IMR-90 (cell line): ENCODE data around the gene ZNF341.

Experiments used
- BHLHE40 ChIP-seq: fragments of 150-350 bp; IDR thresholded peaks from 2 replicates; pipeline ENCODE4 v1.6.1; 2016; ENCODE audit warnings: mild to moderate bottlenecking, low read depth, low read length
- CHD1 ChIP-seq: IDR thresholded peaks from 2 replicates; pipeline ENCODE4 v1.6.1; 2012; ENCODE audit warnings: low read depth, low read length, improper control_type of control experiment
- CTCF ChIP-seq: conservative IDR thresholded peaks from 2 replicates; pipeline ENCODE4 v1.5.1; 2012; ENCODE audit warnings: mild to moderate bottlenecking, low read depth, low read length, improper control_type of control experiment
- ELK1 ChIP-seq: fragments of 150-350 bp; IDR thresholded peaks from 2 replicates; pipeline ENCODE4 v1.6.1; 2016; ENCODE audit warnings: low read depth, mild to moderate bottlenecking, low read length, moderate library complexity, borderline replicate concordance
- POLR2A ChIP-seq: IDR thresholded peaks from 2 replicates; pipeline ENCODE4 v1.6.1; 2012; ENCODE audit warnings: mild to moderate bottlenecking, low read depth, low read length
- RAD21 ChIP-seq: IDR thresholded peaks from 2 replicates; pipeline ENCODE4 v1.6.1; 2012; ENCODE audit warnings: low read length, improper control_type of control experiment
- RCOR1 ChIP-seq: IDR thresholded peaks from 2 replicates; pipeline ENCODE4 v1.6.1; 2012; ENCODE audit warnings: mild to moderate bottlenecking, low read length, improper control_type of control experiment; ENCODE audit not compliant: insufficient replicate concordance
- SMC3 ChIP-seq: fragments of 150-350 bp; IDR thresholded peaks from 2 replicates; pipeline ENCODE4 v1.6.1; 2016; ENCODE audit warnings: low read depth, mild to moderate bottlenecking, antibody characterized with exemption, low read length, moderate library complexity
- USF2 ChIP-seq: fragments of 150-350 bp; IDR thresholded peaks from 2 replicates; pipeline ENCODE4 v1.6.1; 2017; ENCODE audit warnings: mild to moderate bottlenecking, antibody characterized with exemption, low read length, low read depth

GRCh38 chr20:33711446-33711738 is 20.4 kb upstream of the ZNF341 start:
- TF ChIP-seq RCOR1 (no peak), POLR2A (no peak), CTCF (no peak), USF2 (no peak), CHD1 (no peak), ELK1 (no peak), BHLHE40 (no peak), SMC3 (no peak), RAD21 (no peak)
